EL (cell line): ENCODE results near the gene ARL9.
A peak's percentile ranks its signal among the peaks of the same experiment; 100 is the strongest.

Experiments
- DNase-seq: peaks from one replicate; pipeline ENCODE4 v3.0.0-alpha.2; 2016

The ARL9 gene

GRCh38 chr4:56532239-56532638 lies 26.6 kb downstream of the ARL9 start:
- no peak for DNase-seq

- no peak for DNase-seq
Measured at GRCh38 chr4:56535915-56536314, 30.3 kb downstream of the ARL9 start.

- no peak for DNase-seq
Measured at GRCh38 chr4:56537147-56537546, 31.6 kb downstream of the ARL9 start.

GRCh38 chr4:56540826-56541225 lies 35.2 kb downstream of the ARL9 start:
- no peak for DNase-seq

GRCh38 chr4:56544573-56545131 lies 39.1 kb downstream of the ARL9 start:
- DNase-seq: peak; percentile 83

GRCh38 chr4:56550642-56551041 lies 45.1 kb downstream of the ARL9 start:
- DNase-seq: no peak

- DNase-seq: no peak
Measured at GRCh38 chr4:56551516-56551915, 45.9 kb downstream of the ARL9 start.

GRCh38 chr4:56552273-56552672 lies 46.7 kb downstream of the ARL9 start:
- peak; percentile 3 for DNase-seq

GRCh38 chr4:56570041-56570440 lies 64.5 kb downstream of the ARL9 start:
- peak; percentile 32 for DNase-seq
